Liver (tissue), 3 donors: ENCODE measurements around the gene NNT.

Experiments
- CTCF ChIP-seq: fragments of 150-350 bp; IDR thresholded peaks from 2 replicates; pipeline ENCODE4 v1.5.1; 2017; ENCODE audit warnings: improper control_type of control experiment, low read depth, low read length; ENCODE audit not compliant: missing input control
- EGR1 ChIP-seq, 2 donors: IDR thresholded peaks; 2 replicates each; pipeline ENCODE4 v1.6.1; 2016 to 2018; ENCODE audit warnings: antibody characterized with exemption in 2 of 2, low read depth in 2 of 2
- GABPA ChIP-seq, 2 donors: IDR thresholded peaks in 1 of 2; conservative IDR thresholded peaks in 1 of 2; 2 replicates each; pipeline ENCODE4 v1.6.1; 2016; ENCODE audit warnings: antibody characterized with exemption in 2 of 2, mild to moderate bottlenecking in 1 of 2, moderate library complexity in 1 of 2
- RAD21 ChIP-seq, 2 donors: IDR thresholded peaks; 2 replicates each; pipeline ENCODE4 v1.6.1; 2016; ENCODE audit warnings: antibody characterized with exemption in 2 of 2, mild to moderate bottlenecking in 2 of 2
- RXRA ChIP-seq, 2 donors: IDR thresholded peaks; 2 replicates each; pipeline ENCODE4 v1.6.1; 2017 to 2018; ENCODE audit warnings: antibody characterized with exemption in 2 of 2, mild to moderate bottlenecking in 1 of 2
- SP1 ChIP-seq: IDR thresholded peaks from 2 replicates; pipeline ENCODE4 v1.6.1; 2018; ENCODE audit warnings: antibody characterized with exemption, mild to moderate bottlenecking
- TAF1 ChIP-seq: conservative IDR thresholded peaks from 2 replicates; pipeline ENCODE4 v1.6.1; 2016; ENCODE audit warnings: antibody characterized with exemption, mild to moderate bottlenecking
- TF ChIP-seq, protein P1 (sequence below): IDR thresholded peaks from 2 replicates; pipeline ENCODE4 v1.6.1; 2016; ENCODE audit warnings: antibody characterized with exemption
- TF ChIP-seq, protein P2 (sequence below): IDR thresholded peaks from 2 replicates; pipeline ENCODE4 v1.6.1; 2016; ENCODE audit warnings: antibody characterized with exemption, mild to moderate bottlenecking
- donor health status: healthy.
- donor health status: healthy.

GRCh38 chr5:43659075-43659474 is 56.1 kb downstream of the NNT start:
- no peak for TF ChIP-seq CTCF
- no peak for TF ChIP-seq SP1
- no peak for TF ChIP-seq RAD21 (IDR thresholded peaks at IDR 0.05)
- TF ChIP-seq, protein P1, sequence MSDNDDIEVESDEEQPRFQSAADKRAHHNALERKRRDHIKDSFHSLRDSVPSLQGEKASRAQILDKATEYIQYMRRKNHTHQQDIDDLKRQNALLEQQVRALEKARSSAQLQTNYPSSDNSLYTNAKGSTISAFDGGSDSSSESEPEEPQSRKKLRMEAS = no peak
- no peak for TF ChIP-seq RXRA (IDR thresholded peaks at IDR 0.05)
- TF ChIP-seq GABPA (IDR thresholded peaks at IDR 0.05 in 1 of 2, conservative IDR thresholded peaks at IDR 0.05 in 1 of 2) = no peak
- TF ChIP-seq TAF1 = no peak
- no peak for TF ChIP-seq EGR1 (IDR thresholded peaks at IDR 0.05; ENCODE audit: low read depth in 2 of 2)
- TF ChIP-seq, protein P2, sequence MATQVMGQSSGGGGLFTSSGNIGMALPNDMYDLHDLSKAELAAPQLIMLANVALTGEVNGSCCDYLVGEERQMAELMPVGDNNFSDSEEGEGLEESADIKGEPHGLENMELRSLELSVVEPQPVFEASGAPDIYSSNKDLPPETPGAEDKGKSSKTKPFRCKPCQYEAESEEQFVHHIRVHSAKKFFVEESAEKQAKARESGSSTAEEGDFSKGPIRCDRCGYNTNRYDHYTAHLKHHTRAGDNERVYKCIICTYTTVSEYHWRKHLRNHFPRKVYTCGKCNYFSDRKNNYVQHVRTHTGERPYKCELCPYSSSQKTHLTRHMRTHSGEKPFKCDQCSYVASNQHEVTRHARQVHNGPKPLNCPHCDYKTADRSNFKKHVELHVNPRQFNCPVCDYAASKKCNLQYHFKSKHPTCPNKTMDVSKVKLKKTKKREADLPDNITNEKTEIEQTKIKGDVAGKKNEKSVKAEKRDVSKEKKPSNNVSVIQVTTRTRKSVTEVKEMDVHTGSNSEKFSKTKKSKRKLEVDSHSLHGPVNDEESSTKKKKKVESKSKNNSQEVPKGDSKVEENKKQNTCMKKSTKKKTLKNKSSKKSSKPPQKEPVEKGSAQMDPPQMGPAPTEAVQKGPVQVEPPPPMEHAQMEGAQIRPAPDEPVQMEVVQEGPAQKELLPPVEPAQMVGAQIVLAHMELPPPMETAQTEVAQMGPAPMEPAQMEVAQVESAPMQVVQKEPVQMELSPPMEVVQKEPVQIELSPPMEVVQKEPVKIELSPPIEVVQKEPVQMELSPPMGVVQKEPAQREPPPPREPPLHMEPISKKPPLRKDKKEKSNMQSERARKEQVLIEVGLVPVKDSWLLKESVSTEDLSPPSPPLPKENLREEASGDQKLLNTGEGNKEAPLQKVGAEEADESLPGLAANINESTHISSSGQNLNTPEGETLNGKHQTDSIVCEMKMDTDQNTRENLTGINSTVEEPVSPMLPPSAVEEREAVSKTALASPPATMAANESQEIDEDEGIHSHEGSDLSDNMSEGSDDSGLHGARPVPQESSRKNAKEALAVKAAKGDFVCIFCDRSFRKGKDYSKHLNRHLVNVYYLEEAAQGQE = no peak
